ENCODE results near the gene DNM1.

DNA sequence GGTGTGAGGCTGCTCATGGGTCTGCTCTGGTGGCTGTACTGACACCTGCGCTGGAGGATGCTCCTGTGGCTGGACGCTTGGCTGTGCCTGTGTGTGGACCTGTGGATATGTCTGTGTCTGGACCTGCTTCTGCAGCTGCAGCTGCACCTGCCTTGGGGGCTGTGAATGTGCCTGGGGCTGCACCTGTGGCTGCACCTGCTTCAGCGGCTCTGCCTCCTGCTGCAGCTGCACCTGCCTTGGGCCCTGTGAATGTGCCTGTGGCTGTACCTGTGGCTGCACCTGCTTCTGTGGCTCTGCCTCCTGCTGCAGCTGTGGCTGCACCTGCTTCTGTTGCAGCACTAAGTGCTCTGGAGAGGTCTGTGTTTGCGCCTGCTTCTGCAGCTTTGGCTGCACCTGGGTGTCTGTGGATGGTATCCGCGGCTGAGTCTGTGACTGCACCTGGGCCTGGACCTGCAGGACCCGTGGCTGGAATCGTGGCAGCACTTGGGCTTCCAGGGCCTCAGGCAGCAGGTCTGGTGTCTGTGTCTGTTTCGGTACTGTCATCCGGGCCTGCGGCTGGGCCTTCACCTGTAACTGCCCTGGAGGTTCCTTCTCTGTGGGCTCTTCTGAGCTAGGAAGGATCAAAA, 24.3 kb upstream of the DNM1 start:
- TF ChIP-seq POLR2A (IDR thresholded peaks at IDR 0.05) (no peak), POLR2AphosphoS5 (IDR thresholded peaks at IDR 0.05; ENCODE audit: insufficient read depth in 1 of 2, low read depth in 1 of 2) (no peak)
- TF ChIP-seq, protein P1, sequence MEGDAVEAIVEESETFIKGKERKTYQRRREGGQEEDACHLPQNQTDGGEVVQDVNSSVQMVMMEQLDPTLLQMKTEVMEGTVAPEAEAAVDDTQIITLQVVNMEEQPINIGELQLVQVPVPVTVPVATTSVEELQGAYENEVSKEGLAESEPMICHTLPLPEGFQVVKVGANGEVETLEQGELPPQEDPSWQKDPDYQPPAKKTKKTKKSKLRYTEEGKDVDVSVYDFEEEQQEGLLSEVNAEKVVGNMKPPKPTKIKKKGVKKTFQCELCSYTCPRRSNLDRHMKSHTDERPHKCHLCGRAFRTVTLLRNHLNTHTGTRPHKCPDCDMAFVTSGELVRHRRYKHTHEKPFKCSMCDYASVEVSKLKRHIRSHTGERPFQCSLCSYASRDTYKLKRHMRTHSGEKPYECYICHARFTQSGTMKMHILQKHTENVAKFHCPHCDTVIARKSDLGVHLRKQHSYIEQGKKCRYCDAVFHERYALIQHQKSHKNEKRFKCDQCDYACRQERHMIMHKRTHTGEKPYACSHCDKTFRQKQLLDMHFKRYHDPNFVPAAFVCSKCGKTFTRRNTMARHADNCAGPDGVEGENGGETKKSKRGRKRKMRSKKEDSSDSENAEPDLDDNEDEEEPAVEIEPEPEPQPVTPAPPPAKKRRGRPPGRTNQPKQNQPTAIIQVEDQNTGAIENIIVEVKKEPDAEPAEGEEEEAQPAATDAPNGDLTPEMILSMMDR (IDR thresholded peaks at IDR 0.05) = no peak
